Activated CD8-positive, alpha-beta memory T cell treated with anti-CD3 and anti-CD28 coated beads, Interleukin-2, amount 50 U/mL, for 1 hour (primary cell): ENCODE results near the gene NUMA1.
A peak's percentile ranks its signal among the peaks of the same experiment; 100 is the strongest.

Source experiments
- DNase-seq: peaks from one replicate; pipeline ENCODE4 v3.0.0-alpha.2; 2020; ENCODE audit errors: extremely low read depth

The NUMA1 gene

DNA sequence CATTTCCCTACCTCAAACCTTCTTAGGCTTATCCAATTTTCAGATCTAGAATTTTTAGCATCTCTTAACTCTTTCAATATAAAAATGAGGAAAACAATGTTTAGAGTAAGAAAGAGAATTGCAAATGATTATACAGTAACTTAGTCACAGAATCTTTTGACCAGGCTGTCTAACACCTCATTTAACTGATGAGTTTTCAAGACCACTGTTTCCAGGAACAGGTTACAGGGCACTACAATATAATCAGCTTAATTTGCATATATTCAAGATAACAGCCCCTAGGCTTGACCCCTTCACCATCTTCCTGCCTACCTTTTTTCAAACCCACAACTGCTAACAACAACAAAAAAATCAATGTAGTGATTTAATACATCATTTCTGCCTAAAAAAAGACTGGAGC is 12.7 kb downstream of the NUMA1 start:
- no peak for DNase-seq

GRCh38 chr11:72067266-72067665 is 13.1 kb downstream of the NUMA1 start:
- DNase-seq: no peak

DNA sequence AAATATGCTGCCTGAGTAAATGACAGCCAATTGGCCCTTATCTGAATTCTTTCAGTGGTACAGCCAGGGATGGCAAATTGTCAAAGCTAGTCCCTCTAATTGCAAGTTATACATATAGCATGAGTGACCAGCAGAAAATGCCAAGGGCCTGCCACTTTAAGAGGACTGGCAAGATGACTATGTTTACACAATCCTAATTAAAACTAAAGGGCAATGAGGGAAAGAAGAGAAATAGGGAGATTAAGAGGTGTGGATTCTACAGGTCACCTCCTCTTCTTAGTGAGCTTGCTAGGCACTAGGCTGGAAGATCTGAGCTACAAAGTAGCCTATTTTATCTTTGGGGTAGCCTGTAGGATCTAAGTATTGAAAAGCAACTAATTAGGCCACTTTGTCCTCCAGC is 13.5 kb downstream of the NUMA1 start:
- no peak for DNase-seq

GRCh38 chr11:72061739-72062396 is 18.5 kb downstream of the NUMA1 start:
- DNase-seq: no peak

DNA sequence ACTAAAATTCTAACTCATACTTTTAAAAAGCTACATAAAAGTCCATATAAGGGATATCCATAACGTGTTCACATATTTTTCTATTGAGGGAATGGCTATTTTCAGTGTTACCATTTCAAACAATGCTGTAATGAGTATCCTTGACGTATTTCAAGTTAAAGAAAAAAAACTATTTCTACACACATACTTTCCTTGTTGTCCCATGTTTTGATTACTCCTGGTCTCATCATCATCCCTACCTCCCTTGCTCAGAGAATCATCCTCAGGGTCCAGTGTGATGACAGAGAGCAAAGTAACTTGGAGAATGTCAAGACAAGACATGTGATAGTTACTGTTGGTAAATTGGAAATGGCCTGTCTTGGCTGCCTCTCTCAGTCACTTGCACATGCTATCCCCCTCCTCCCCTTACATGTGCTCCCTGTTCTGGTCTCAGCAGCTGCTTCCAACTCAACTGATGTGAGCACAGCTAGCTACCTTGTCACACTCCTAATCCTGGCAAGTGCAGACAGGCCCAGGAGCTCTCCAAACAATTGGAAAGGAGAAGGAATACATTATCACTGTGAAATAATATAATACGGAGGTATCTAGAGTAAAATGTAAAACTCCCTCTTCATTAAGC is 21.8 kb downstream of the NUMA1 start:
- no peak for DNase-seq

- no peak for DNase-seq
Observed at GRCh38 chr11:72048766-72049460, 31.4 kb downstream of the NUMA1 start.

- no peak for DNase-seq
Observed at GRCh38 chr11:72045849-72046248, 34.5 kb downstream of the NUMA1 start.

DNA sequence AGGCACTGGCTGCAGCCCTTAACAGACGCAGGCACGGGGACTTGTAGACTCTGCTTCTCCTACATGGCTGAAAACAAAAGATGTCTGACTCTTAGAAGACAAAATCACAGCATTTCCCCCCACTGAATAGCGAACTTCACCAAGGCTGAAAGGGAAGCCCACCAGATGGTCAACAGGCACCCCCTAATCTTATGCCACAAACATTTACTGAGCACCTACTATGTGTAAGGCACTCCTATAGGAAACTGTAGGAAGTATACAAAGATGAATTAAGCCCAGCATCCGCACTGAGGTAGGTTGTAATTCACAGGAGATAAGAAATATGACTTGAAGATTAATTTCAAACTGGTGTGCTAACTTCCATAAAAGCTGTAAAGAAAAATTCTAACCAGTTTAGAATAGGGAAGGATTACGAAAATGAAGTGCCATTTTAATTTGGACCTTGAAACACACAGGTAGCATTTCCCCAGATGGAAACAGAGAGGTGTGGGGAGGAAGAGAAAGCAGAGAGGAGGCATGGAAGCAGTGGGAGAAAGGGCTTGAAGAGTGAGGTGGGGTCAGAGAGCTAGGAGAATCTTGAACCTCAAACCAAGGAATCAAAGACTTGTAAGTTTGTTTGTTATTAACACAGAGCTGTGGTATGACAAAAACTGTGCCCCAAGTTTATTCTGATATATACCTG is 38.1 kb downstream of the NUMA1 start:
- DNase-seq: no peak

DNA sequence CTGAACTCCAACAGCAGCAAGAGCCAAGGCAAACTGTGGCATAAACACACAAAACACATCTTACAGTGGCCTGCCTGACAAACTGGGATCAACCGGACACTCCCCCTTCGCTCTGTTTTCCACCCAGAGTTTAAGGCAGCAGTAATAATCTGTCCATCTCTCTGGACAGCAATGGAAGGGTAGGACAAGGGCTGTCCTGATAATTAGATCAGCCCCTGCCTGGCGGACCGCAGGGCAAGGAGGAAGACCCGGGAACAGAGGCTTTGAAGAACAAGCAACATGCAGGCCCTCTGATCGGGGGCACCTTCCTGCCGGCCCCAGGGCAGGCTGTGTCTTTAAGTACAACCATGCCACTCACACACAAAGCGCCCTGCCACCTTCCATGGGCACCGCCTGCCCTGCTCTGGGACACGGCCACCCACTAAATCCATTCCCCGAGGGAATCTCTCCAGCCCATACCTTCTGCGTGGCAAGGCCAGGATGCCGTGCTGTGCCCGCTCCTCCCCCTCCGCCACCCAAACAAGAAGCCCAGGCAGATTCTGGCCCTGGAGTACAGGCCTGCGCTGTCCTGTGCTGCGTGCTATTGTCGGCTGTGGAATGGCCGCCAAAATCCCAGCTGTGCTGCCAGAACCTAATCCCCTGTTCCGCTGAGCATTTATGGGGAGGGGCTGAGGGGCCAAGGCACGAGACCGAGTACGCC is 38.8 kb downstream of the NUMA1 start:
- DNase-seq: no peak

DNA sequence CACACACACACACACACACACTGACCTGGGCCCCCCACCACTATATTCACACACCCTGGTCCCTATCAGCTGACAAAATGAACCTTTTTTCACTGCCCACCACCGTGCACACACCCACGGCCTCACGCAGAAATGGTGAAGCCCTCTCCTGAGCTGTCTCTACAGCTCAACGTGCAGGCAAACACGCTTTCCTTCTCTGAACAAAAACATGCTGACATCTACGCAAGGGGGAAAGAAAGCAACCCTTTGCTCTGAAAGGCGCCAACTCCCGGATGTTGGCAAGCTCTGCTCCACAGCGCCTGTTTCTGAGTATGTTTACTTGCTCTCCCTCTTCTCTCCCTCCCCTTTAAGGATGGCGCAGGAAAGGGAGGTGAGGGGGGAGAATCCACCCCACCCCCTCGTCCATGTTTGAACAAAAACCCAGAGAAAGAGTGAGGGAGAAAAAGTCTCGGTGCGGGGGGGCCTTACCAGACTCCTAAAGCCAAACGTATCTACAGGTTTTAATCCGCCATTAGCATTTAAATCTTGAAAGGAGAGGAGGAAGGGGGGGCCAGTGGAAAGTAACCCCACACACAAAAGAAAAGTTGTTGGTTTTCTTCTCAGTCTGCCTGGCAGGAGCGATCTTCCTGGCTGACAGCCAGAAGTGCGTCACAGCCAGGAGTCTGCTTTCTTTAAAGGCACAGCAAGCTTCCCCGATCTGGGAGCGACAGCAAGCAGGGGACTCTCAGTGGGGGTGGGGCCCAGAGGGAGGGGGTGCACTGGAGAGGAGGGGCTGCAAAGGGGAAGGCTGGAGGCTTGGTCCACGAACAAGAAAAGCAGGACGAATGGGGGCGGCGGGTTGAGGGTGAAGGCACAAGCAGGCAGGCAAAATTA is 39.6 kb downstream of the NUMA1 start:
- peak; percentile 74 for DNase-seq

GRCh38 chr11:72039856-72040401 is 40.4 kb downstream of the NUMA1 start:
- no peak for DNase-seq

GRCh38 chr11:72039031-72039855 is 41.1 kb downstream of the NUMA1 start:
- DNase-seq: no peak

GRCh38 chr11:72038491-72038890 is 41.9 kb downstream of the NUMA1 start:
- DNase-seq: no peak

- DNase-seq: no peak
Observed at GRCh38 chr11:72037554-72038311, 42.6 kb downstream of the NUMA1 start.

DNA sequence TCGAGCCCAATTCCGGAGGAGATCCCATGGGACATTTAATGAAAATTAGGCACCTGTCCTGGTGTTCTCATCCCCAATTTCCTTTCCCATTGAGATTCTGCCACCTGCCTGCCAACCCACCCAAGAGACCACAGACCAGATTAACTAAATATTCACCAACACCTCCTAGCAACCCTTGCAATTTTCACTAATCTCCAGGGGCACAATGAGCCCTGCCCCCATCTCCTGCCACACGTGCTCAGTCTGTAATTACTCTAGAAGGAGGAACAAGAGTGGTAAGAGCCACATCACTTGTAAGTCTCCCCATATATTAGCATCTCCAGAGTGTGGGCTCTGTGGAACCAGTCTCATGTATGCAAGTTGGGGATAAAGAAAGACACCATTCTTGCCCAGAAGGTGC is 43.7 kb downstream of the NUMA1 start:
- DNase-seq: no peak

GRCh38 chr11:72030472-72031045 is 49.8 kb downstream of the NUMA1 start:
- DNase-seq: no peak

DNA sequence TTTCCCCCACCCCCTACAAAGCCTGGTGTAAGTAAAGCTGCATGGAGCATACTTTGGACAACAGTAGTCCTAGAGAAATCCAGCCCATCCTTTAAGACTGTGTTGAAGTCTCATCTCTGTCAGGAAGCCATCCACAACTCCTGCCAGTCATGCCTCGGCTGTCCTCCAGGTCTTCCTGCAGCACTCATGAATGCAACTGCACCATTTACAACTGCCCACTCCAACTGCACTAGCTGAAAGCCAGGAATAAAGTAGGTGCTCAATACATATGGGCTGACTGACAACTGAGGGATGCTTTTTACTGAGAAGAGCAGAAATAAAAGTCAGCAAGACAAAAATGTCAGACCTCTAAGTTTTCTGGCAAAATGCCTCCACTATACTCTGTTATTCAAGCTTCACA is 54.3 kb downstream of the NUMA1 start:
- DNase-seq: no peak

DNA sequence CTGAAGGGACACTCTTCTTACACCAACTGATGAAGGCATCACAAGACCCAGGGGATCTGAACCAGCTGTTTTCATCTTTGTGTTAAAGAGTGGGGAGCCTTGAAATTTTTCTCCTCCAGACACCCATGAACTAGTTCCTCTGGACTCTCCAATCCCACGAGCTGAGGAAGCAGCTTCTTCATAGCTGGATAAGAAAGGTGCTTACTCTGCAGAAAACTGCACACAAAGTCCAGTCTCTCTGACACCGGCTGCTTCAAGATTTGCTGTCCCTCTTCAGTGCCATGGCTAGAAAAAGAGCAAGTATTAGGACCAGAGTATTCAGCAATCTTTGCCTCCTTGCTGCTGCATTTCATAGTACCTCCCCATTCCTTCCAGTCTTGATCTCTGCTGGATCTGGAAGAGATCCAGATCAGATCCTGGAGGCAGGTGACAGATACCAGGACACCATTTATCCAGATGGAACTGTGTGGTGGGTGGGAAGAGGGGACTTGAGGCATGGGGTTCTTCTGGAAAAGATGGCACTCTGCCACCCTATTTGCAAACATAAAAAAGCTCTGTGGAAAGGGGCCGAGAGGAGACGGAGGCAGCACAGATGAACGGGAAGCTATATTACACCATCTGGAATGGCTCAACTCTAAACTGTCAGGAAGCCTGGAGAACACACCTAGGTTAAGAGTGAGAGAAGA is 56.1 kb downstream of the NUMA1 start:
- no peak for DNase-seq
